NCI-H524 treated with DMSO at 0.1 percent for 48 hours (cell line): ENCODE results near the gene RHOT2.
A peak's percentile ranks its signal among the peaks of the same experiment; 100 is the strongest.

Source experiments
- DNase-seq: peaks from one replicate; lab custom pipeline; 2025; lab: John Stamatoyannopoulos, UW

Gene RHOT2

DNA sequence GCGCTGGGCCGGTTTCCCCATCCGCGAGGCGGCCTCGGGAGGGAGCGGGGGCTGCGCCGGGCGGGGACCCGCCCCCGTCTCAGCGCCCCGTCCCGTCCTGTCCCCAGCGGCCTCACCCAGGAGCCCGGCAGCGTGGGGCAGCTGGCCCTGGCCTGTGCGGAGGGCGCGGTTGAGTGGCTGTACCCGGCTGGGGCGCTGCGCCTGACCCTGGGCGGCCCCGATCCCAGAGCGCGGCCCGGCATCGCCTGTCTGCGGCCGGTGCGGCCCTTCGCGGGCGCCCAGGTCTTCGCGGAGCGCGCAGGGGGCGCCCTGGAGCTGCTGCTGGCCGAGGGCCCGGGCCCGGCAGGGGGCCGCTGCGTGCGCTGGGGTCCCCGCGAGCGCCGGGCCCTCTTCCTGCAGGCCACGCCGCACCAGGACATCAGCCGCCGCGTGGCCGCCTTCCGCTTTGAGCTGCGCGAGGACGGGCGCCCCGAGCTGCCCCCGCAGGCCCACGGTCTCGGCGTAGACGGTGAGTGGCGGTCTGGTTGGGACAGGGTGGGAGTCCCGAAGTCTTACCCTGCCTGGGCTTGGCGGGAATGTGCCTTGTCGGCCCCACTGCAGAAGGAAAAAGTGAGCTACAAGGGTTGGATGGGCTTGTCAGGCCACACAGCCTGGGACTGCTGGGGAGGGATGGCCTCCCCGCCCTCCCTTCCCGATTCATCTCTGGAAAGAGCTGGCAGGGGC, 47.7 kb downstream of the RHOT2 start:
- DNase-seq = no peak

DNA sequence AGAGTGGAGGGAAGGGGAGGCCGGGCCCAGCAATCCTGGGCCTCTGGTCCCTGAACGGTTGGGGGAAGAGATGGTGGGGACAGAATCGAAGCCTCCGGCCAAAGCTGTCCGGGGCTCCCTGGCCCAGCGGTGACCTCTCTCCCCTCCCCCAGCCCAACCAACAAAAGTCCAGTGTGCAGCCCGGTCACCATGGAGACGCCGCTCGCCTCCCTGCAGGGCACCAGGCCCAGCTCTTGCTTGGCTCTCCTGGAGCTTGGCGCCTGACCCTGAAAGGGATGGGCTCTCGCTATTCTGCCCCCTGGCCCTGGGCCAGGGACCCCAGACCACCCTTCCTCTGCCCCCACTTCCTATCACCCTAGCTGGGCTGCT, 48.3 kb downstream of the RHOT2 start:
- DNase-seq = no peak

DNA sequence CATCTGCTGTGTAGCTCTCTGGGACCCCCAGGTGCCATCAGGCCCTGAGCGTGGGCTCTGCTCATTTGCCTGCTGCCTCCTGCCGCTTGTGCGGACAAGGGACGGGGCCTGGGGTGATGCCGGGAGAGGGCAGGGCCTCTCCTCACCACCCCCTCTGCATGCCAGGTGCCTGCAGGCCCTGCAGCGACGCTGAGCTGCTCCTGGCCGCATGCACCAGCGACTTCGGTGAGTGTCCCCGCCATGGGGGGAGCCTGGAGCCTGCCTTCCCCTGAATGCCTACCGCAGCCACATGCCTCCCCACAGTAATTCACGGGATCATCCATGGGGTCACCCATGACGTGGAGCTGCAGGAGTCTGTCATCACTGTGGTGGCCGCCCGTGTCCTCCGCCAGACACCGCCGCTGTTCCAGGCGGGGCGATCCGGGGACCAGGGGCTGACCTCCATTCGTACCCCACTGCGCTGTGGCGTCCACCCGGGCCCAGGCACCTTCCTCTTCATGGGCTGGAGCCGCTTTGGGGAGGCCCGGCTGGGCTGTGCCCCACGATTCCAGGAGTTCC, 48.9 kb downstream of the RHOT2 start:
- DNase-seq = no peak

DNA sequence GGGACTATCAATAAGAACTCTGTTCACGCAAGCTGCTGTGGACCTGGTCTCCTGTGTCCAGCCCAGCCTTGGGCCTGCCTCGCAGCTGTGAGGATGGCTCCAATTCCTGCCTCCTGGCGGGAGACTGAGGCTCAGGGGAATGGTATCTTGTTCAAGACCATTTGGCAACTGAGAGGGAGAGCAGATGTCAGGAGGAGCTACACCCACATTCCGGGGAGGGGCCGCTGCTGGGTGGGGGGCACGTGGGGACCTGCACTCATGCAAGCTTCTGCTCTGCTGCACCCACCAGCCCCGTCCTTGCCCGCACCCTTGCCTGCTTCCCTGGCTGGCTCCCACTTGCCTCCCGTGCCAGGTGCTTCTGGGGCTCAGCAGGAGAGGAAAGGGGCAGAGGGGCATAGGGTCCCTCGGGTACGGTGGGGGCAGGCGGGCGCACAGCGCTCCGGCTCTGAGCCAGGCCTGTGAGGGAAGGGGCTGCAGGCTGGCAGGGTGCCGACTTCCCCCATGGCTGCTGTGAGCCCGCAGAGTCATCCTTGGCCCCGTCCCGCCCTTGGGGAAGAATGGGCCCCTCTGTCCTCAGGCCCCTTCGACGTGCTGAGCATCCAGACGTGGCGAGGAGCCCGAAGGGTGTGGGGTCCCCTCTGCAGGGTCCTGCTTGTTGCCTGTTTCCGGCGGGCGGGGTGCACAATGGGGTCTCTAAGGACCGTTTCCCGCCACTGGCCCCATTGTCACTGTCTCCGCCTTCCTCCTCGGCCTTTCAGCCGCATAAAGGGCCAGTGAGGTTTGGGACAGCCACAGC, 49.7 kb downstream of the RHOT2 start:
- no peak for DNase-seq

DNA sequence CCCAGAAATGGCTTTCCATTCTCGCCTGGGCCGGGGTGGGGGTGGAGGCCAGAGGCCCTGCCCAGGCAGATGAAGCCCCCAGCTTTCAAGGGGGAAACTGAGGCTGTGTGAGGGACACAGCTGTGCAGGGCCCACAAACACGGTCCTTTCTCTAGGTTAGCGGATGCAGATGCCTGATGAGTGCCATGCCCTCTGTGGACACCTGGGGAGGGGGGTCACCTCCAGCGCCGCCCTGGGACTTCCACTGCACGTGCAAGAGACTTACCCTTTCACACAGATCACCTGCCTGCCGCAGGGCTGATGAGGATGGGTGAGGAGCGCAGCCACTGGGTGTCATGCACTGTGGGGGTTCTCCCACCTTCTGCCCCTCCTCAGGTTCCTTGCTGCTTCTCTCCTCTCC, 50.5 kb downstream of the RHOT2 start:
- no peak for DNase-seq

DNA sequence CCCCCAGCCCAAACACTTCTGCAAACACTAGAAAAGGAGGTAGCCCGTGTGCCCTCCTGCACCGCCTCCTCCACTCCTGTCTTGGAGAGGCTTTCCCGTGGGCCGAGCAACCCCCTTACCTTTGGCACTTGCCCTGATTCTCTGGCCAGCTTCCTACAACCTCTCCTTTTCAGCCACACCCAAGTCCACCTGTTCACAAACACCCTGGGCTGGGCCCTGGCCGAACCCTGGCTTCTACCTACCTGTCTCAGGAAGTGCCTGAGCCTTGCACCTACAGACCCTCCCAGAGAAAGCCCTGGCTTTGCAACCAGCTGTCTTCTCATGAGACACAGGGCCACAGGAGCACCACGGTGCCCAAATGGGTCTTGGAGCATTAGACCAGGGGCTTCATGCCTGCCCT, 51.0 kb downstream of the RHOT2 start:
- DNase-seq = no peak

DNA sequence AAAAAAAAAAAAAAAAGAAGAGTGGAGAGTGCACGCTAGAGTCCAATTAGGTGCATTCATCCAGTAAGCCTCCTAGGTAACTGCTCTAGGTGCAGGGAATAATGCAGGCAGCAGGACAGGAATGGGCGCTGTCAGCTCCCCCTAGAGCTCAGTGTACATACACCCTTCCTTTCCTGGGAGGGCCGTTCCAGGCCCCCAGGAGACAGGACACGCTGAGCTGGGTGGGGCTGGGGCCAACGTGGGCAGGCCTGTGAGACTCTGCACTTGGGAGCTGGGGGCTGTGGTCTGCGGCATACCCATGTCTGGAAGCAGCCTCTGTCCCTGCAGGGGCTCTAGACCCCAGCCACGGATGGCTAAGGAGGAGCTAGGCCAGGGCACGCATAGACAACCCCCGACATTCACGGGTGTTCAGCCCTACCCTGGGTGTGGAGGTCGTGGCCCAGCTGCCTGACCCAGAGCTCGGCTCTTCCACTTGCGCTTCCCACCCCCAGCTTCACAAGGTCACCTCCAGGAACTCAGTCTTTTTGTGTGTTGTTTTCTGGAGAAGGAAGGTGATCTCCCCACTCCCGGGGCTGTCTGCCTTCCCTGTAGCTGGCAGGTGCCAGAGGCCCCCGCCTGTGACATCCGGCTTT, 52.0 kb downstream of the RHOT2 start:
- DNase-seq = no peak

DNA sequence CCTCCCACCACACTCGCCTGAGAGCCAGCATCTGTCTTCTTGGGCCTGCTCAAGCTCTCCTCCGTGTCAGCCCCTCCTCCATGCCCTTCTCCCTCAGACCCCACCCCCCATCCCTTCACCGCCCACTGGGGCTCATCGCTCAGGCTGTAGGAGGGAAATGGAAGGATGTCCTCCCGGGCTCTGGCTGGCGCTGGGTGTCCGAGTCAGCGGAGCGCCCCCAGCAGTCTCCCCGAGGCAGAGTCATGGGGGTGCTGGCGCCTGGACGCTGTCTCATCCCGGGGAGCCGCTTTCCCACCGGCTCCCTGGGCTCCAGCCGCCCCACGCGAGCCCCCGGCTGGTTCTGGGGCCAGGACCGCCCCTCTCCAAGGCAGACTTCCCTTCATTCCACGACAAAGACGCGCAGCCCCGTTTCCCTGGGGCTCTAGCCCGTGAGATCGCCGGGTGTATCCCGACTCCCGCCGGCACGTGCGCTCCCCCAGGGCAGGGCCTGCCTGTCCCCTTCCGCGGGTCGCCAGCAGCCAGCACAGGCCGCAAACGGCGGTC, 52.6 kb downstream of the RHOT2 start:
- peak; percentile 64 for DNase-seq

DNA sequence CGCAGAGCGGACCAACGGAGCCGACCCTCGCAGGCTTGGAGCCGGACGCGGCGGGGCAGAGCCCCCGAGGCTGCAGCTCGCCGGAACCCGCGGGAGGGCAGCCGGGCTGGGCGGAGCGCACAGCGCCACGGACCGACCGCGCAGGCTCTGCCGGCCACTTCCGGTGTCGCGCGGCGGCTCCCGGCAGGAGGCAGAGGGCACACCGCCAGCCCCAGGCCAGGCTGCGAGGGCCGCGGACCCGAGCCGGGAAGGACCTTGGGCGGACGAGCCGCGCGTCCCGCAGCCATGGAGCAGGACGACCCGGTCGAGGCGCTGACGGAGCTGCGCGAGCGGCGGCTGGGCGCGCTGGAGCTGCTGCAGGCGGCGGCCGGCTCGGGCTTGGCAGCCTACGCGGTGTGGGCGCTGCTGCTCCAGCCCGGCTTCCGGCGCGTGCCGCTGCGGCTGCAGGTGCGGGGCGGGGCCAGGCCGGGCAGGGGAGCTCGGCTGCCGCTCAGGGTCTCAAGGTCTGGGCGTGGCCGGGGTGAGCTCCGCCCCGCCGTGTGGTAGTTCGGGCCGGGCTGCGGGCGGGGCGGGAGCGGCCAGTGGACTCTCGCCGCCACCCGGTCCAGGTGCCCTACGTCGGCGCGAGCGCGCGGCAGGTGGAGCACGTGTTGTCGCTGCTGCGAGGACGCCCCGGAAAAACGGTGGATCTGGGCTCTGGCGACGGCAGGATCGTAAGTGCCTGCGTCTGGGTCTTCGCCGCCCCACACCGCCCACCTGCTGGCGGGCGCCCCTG, 53.2 kb downstream of the RHOT2 start, which contains the start of gene ANTKMT:
Gene ANTKMT (plus strand): TSS at position 157 of the 775 bp plus-strand sequence. CDS start 129 bp downstream, at position 286.
- DNase-seq = no peak

DNA sequence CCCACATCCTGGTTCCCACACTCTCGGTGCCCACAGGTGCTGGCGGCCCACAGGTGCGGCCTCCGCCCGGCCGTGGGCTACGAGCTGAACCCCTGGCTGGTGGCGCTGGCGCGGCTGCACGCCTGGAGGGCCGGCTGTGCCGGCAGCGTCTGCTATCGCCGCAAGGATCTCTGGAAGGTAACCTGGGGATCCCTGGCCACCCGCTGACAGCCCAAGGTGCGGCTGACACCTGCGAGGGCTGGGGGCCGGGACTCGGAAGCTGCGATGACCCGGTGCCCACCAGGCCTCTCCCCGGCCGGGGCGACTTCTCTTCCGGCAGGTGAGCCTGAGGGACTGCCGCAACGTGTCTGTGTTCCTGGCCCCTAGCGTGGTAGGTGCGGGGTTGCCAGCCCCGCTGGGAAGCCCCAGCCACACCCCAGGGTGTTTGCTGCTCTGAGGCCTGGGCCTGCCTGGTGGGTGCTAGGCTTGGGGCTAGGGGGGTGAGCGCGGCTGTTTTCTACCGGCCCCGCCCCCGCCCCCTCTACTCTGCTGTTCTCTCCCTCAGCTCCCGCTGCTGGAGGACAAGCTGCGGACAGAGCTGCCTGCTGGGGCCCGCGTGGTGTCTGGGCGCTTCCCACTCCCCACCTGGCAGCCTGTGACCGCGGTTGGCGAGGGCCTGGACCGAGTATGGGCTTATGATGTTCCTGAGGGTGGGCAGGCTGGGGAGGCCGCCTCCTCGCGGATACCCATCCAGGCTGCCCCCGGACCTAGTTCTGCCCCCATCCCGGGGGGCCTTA, 54.0 kb downstream of the RHOT2 start:
- no peak for DNase-seq

DNA sequence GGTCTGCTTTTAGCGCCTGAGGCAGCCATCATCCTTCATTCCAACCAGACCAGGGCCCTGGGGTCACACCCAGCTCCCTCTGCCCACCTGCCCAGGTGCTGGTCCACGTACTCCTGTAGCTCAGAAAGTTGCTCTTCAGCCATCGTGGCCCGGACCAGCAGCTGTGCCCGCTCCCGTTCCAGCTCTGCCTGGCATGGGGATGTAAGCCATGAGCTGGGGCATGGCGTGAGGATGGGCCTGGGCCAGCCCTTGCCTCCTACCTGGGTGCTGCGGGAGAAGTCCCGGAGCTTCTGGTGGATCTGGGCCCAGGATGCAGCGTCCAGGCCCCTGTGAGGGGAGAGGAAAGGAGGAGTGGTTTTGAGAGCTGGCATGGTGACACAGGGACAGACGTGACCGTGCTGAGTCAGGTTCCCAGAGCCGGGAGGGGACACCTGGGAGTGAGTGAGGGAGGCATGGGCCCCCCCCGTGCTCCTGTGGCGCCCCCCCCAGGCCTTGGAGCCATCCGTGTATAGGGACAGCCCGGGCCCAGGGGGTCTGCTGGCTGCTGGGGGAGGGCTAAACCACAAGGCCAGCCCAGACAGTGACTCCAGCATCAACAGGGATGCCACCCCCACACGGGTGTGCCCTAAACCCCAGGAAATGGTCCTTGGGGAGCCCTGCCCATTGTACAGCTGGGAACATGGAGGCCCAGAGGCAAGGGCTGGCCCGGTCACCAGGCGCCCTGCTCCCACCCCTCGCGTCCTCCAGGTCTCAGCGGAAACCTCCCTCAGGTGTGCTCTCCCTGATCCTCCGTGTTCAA, 55.1 kb downstream of the RHOT2 start:
- DNase-seq = no peak

DNA sequence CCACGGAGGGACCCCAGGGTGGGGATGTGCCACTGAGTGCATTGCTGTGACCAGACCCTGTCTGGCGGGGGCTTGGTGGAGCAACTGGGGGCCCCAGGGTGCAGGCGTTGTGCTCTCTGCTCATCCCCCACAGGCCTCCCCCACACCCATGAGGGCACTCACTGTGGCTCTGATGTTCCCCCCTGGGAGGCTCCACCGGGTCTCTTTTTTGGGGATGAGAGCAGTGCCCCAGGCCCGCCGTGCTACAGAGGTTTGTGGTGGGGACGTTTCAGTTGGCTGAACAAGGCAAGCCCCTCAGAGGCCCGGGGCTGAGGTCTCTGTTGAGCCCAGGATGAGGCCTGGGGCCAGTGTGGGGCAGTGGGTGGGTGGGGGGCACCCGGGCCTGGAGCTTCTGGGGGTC, 55.8 kb downstream of the RHOT2 start:
- DNase-seq = no peak
